Kidney tubule cell (primary cell): ENCODE results near the gene SEC24C.
A peak's percentile ranks its signal among the peaks of the same experiment; 100 is the strongest.
"Not testable (repeated sequence)": the region's sequence is repeated elsewhere in the genome, so short reads cannot be mapped to it uniquely, and the experiment has no call there.

Experiments
- DNase-seq: peaks from one replicate; pipeline ENCODE4 v3.0.0-alpha.2; 2018; ENCODE audit warnings: low spot score

SEC24C gene

DNA sequence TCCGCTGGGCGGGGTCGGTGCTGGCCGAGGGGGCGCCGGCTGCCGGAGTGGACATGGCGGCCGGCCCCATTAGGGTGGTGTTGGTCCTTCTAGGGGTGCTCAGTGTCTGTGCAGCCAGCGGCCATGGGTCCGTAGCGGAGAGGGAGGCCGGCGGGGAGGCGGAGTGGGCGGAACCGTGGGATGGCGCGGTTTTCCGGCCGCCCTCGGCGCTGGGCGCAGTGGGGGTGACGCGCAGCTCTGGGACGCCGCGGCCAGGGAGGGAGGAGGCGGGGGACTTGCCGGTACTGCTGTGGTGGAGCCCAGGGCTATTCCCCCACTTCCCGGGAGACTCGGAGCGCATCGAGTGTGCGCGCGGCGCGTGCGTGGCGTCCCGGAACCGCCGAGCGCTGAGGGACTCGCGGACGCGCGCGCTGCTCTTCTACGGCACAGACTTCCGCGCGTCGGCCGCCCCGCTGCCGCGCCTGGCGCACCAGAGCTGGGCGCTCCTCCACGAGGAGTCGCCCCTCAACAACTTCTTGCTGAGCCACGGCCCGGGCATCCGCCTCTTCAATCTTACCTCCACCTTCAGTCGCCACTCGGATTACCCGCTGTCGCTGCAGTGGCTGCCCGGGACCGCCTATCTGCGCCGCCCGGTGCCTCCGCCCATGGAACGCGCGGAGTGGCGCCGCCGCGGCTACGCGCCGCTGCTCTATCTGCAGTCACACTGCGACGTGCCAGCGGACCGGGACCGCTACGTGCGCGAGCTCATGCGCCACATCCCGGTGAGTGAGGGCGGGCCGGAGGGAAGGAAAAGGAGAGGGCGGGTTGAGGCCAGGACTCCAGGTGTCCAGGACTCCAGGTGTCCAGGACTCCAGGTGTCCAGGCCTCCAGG lies 28.3 kb downstream of the SEC24C start:
- DNase-seq = peak; percentile 91

GRCh38 chr10:73773152-73773879 lies 29.1 kb downstream of the SEC24C start:
- DNase-seq = peak; percentile 17

DNA sequence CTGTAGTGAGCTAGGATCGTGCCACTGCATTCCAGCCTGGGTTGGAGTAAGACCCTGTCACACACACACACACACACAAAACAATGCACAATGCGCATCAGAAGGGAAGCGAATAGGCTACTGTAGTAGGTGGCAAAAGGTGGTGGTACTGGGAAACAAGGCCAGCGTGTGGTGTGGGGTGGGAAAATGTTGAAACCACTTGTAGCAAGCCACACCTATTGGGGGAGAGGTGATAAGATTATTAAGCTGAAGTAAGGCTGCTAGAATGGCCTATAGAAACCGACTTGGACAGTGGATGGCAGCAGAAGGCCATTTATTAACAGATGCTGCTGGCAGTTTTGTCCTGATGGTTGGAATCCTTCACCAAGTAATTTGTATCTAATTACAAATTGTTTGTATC lies 30.5 kb downstream of the SEC24C start:
- peak; percentile 49 for DNase-seq

- DNase-seq = no peak
These were observed 34.8 kb downstream of the SEC24C start for GRCh38 chr10:73779018-73779417.

- DNase-seq = no peak
These were observed 35.5 kb downstream of the SEC24C start for GRCh38 chr10:73779539-73780197.

- no peak for DNase-seq
These were observed 36.1 kb downstream of the SEC24C start for GRCh38 chr10:73780301-73780700.

- DNase-seq = no peak
These were observed 36.8 kb downstream of the SEC24C start for GRCh38 chr10:73780966-73781365.

GRCh38 chr10:73781548-73781878 lies 37.3 kb downstream of the SEC24C start:
- no peak for DNase-seq

DNA sequence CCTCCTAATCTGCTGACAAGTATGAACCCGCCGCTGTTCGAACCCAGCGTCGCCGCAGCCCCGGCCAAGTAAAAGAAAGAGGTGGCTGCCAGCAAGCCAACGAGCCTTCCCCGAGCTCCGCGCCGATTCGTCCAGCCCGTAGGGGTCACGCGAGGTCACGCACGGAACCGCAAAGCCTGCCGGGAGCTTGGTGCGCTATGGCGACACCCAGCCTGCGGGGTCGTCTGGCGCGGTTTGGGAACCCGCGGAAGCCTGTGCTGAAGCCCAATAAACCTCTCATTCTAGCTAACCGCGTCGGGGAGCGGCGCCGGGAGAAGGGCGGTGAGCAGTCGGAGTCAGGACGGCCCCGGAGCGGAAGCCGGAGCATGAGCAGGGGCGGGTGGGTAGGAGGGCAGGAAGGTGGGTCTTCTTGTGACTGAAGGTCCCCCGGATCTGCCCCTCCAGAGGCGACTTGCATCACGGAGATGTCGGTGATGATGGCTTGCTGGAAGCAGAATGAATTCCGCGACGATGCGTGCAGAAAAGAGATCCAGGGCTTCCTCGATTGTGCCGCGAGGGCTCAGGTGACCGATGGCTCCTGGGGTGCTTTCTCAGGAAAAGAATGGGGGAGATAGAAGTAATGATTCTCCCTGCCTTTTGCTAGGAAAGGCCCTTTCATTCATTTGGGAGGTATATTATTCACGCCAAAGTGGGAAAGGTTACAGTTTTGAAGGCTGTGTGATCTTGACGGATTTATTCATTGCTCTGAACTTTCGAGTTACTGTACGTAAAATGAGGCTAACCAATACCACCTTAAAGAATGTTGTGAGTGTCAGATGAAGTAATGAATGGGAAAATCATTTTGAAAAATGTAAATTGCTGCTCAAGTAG lies 37.9 kb downstream of the SEC24C start, which contains the start of gene CHCHD1:
Gene CHCHD1 (plus strand): TSS at position 170 of the 870 bp plus-strand sequence. CDS start 28 bp downstream, at position 198.
- DNase-seq = peak; percentile 88

DNA sequence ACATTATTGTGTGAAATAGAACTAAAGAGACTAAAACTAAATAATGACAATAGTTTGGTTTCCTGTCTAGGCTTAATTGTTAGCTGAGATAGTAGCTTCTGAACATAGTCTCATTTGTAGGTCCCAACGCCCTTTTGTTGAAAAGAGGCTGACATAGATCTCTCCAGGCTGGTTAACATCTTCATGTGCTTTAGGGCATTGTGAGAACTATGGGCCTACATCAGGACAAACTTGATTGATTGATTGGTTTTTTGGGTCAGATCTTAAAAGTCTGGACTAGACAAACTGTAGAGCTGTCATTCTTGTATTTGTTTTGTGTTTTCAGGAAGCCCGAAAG lies 38.5 kb downstream of the SEC24C start:
- DNase-seq = no peak

- peak; percentile 92 for DNase-seq
These were observed 41.1 kb downstream of the SEC24C start, which contains the start of gene ZSWIM8 for GRCh38 chr10:73785211-73785720. Gene ZSWIM8, plus strand, starts transcription at chr10:73785606. Its CDS starts 273 bp downstream, at chr10:73785879.

- peak; percentile 67 for DNase-seq
These were observed 41.7 kb downstream of the SEC24C start for GRCh38 chr10:73785721-73786511.

DNA sequence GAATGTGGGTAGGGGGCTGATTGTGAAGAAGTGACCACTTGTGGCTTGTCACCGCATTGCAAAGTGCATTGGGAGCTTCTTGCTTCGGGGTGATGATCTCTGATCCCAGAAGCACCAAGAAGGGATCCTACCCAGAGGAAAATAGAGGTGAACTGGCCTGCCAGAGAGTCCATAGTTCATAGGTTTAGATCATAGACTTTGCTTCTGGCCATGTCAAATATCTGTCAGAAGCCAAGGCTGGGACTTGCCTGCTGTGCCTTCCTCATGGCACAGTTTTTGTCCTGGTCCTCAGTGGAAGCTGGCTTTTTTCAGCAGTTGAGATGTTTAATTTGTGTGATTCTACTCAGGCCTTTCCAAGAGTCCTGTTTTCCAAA lies 42.3 kb downstream of the SEC24C start:
- DNase-seq = no peak

GRCh38 chr10:73787031-73787800 lies 43.0 kb downstream of the SEC24C start:
- DNase-seq = not testable (repeated sequence)

GRCh38 chr10:73788864-73789658 lies 44.9 kb downstream of the SEC24C start:
- DNase-seq = no peak

- DNase-seq = no peak
These were observed 45.5 kb downstream of the SEC24C start for GRCh38 chr10:73789659-73790055.

- no peak for DNase-seq
These were observed 46.9 kb downstream of the SEC24C start for GRCh38 chr10:73790886-73791625.

DNA sequence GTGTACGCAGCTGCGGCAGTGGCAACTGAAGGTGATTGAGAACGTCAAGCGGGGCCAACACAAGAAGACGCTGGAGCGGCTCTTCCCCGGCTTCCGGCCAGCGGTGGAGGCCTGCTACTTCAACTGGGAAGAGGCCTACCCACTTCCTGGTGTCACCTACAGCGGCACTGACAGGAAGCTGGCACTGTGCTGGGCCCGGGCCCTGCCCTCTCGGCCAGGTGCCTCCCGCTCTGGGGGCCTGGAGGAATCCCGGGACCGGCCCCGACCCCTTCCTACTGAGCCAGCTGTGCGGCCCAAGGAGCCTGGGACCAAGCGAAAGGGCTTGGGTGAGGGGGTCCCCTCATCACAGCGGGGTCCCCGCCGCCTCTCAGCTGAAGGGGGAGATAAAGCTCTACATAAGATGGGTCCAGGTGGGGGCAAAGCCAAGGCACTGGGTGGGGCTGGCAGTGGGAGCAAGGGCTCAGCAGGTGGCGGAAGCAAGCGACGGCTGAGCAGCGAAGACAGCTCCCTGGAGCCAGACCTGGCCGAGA lies 47.8 kb downstream of the SEC24C start:
- DNase-seq = no peak
